Fibroblast of lung (primary cell): ENCODE results near the gene CHD5.

ENCODE experiments used
- EZH2 ChIP-seq: IDR thresholded peaks from 2 replicates; pipeline ENCODE4 v1.5.1; 2012; ENCODE audit warnings: low read length, control low read depth, mild to moderate bottlenecking; ENCODE audit errors: missing control alignments
- TF ChIP-seq, protein P1 (sequence below), 2 donors: IDR thresholded peaks in 1 of 2; conservative IDR thresholded peaks in 1 of 2; 1 replicate in 1 of 2; 2 replicates in 1 of 2; pipeline ENCODE4 v1.5.1; 2011 to 2012; ENCODE audit warnings: low read length in 2 of 2, control low read depth in 1 of 2, inconsistent platforms in 1 of 2, low read depth in 1 of 2, mild to moderate bottlenecking in 1 of 2

DNA sequence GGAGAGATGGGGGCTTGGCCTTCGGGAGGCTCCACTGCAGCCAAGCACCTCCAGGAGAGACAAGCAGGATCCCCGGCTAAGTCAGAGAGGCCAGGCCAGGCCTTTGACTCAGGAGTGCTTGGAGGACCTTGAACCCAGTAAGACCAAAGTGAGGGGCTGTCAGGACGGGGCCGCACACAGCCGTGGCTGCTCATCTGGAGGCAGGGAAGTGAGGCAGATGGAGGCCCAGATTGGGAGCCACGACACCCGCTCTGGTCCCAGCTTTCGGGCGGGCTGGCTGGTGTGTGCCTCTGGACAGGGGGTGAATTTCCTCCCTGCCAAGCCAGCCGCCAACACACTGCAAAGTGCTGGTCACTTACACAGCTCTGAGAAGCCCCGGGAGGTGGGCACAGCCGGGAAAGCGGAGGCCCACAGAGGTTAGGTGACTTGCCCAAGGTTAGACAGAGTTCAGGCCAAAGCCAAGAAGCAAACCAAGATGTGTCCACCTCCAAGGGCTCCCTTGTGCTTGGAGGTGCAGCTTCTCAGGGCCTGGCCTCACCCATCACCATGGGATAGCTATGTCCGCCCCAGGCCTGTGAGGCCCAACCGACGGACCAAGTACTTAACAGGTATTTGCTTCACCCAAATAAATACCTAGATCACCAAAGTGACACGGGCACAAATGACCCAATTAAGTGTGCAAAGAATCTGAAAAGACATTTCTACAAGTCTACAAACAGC is 58.3 kb downstream of the CHD5 start:
- TF ChIP-seq, protein P1, sequence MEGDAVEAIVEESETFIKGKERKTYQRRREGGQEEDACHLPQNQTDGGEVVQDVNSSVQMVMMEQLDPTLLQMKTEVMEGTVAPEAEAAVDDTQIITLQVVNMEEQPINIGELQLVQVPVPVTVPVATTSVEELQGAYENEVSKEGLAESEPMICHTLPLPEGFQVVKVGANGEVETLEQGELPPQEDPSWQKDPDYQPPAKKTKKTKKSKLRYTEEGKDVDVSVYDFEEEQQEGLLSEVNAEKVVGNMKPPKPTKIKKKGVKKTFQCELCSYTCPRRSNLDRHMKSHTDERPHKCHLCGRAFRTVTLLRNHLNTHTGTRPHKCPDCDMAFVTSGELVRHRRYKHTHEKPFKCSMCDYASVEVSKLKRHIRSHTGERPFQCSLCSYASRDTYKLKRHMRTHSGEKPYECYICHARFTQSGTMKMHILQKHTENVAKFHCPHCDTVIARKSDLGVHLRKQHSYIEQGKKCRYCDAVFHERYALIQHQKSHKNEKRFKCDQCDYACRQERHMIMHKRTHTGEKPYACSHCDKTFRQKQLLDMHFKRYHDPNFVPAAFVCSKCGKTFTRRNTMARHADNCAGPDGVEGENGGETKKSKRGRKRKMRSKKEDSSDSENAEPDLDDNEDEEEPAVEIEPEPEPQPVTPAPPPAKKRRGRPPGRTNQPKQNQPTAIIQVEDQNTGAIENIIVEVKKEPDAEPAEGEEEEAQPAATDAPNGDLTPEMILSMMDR (conservative IDR thresholded peaks at IDR 0.05 in 1 of 2, IDR thresholded peaks at IDR 0.05 in 1 of 2; ENCODE audit: low read depth in 1 of 2, low read length in 2 of 2) = no peak
- no peak for TF ChIP-seq EZH2
